ENCODE measurements around the gene PRKACG.
"Not testable (repeated sequence)": the region's sequence is repeated elsewhere in the genome, so short reads cannot be mapped to it uniquely, and the experiment has no call there.

Gene PRKACG

DNA sequence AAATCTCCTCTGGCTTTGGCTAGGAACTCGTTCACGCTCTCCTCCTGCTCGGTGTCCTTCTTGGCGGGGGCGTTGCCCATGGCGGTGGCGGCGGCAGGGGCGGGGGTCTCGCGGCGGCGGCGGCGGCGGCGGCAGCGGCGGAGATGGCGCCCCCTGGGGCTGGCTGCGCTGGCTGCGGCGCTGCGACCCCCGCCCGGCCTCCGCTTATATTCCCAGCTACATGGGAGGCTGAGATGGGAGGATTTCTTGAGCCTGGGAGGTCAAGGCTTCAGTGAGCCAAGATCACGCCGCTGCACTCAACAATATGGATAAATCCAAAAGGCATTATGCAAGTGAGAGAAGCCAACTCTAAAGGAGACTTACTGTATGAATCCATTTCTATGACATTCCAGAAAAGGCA, at the start of gene PRKACG:
TSS of gene PRKACG (minus strand) at position 101 of the 400 bp plus-strand sequence. CDS start at position 80, 21 bp downstream.
- DNase-seq (ENCODE audit: low read depth), result no peak

DNA sequence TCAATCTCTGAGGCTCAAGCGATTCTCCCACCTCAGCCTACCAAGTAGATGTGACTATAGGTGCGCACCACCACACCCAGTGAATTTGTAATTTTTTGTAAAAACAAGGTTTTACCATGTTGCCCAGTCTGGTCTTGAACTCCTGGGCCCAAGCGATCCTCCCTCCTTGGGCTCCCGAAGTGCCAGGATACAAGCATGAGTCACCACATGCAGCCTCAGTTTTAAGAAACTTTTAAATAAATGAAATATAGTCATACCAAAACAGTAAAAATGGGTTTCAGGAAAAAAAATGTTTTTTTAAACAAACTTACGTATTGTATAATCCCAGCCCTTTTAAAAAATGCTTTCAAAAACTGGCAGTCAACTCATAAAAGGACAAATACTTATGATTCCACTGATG, 48.3 kb upstream of the PRKACG start:
- DNase-seq (ENCODE audit: low read depth), result no peak

DNA sequence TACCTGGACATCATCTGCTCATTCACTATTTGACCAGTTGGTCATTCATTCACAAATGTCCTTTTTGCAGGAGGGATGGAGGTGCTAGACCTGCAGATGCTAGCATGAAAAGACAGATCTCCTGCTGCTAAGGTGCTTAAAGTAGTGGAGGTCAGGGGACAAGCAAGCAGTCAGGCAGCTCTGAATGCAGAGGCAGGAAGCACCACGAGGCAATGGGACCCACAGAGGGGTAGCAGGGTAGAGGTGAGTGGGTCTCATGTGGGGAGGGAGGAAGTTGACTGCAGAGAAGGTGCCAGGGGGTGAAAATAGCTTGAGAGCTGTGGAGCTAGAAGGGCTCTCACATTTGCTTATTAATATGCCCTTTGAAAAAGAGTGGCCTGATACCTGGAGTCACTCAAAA, 46.9 kb upstream of the PRKACG start:
- no peak for DNase-seq (ENCODE audit: low read depth)

DNA sequence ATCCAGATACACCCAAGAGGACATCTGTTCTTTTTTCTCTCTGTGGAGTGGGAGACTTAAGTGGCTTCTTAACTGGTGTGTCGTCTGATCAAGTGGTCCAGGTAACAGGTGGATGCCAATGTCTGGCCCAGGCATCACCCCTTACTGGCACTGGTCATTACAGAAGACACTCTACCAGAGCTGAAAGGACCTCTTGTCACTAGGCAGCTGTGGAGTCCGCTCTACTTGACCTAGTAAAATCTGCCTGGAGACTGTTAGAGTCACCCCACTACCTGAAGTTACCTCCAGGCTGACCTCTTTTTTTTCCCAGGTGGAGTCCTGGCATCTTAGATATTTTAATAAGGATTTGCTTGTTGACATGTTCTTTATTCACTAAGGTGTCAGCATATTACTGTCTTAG, 44.2 kb upstream of the PRKACG start:
- no peak for DNase-seq (ENCODE audit: low read depth)

DNA sequence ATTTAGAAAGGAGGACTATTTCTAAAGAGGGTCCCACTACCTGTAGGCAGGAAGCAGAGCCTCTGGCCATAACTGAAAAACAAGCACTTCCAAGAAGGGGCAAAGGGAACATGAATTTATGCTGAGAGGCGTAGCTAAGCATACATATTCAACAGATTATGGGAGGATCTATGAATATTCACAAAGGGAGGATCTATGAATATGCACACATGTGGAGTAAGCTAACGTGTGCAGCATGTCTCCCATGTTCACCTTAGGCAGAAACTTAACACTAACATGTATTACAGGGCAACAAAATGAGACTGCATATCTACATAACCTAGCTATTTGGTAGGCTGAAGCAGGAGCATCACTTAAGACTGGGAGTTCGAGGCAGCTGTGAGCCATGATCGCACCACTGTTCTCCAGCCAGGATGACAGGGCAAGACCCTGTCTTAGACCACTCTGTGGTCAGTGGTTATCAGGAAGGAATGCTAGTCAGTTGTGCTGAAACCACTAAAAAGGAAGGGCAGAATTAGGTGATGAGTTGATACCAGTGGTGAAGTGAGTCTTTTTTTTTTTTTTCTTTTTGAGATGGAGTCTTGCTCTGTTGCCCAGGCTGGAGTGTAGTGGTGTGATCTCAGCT, 42.4 kb upstream of the PRKACG start:
- no peak for DNase-seq (ENCODE audit: low read depth)

DNA sequence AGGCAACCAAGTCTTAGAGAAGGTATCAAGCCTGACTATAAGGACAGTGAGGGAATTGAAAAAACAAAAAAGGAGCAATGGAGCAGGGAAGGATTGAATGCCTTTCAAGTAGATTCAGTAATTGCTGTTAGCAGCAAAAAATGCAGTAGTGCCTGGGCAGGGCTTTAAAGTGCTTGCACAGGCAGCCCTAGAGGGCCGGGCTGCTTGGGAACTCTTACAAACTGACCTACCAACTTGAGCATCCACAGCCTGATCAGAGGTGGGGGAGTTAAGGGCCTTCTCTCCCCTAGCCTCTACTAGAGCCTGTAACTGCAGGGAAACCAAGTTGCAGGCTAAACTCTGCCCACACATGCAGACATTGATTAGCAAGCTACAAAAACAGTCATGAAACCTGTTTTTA, 41.1 kb upstream of the PRKACG start:
- no peak for DNase-seq (ENCODE audit: low read depth)

DNA sequence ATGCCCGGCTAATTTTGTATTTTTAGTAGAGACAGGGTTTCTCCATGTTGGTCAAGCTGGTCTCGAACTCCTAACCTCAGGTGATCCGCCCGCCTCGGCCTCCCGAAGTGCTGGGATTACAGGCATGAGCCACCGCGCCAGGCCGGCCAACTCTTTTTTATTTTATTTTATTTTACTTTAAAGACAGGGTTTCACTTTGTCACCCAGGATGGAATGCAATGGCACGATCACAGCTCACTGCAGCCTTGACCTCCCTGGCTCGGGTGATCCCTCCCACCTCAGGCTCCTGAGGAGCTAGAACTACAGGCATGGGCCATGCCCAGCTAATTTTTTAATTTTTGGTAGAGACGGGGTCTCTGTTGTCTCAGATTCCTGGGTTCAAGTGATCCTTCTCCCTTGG, 37.0 kb upstream of the PRKACG start:
- DNase-seq (ENCODE audit: low read depth), result not testable (repeated sequence)

DNA sequence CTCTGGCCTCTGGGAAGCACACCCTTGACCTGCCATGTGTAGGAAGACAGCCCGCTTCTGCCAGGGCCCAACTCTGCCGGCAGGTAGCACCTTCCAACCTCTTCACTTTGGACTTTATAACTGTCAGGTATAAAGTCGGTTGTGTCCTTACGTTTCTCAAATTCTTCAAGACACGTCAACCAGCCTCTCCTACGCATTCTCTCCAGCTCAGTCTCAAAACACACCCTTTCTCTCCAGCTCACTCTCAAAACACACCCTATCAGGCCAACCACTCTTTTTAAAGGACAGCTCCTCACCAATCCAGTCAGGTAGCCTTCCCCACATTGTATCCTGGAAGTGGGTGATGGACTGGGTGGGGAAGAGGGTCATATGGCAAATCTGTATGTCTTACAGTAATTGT, 35.2 kb upstream of the PRKACG start:
- DNase-seq (ENCODE audit: low read depth), result no peak

DNA sequence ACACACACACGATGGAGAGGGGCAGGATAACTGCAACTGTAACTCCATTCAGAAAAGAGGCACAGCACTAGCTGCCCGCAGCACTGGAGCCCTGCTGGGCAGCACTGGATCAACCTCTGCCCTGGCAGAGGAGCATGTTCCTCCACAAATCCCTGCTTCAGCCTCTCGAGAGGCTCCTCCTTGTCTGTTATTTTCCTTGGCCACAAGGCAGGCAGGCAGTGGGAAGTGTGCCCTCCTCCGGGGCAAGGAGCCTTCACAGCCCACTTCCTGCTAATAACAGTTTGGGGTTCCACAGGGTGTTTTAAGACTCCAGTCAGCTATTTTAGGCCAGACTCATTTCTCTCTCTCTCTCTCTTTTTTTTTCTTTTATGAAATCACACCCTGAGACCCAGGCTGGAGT, 33.5 kb upstream of the PRKACG start:
- no peak for DNase-seq (ENCODE audit: low read depth)

DNA sequence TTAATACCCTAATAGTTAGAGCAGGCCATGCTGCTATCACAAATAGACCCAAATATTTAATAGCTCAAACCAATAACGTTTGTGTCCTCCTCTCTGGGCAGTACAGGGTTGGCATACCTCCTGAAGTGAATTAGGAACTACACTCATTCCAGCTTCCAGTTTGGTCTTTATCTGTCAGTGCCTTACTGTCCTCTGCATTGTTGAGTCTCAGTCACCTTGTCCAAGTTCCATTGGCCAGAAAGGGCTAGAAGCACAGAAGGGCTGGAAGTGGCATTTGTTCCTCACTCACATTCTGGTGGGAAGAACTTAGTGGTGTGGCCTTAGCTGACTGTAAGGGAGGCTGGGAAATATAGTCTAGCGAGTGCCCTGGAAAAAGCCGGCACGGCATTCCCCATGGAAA, 32.8 kb upstream of the PRKACG start:
- no peak for DNase-seq (ENCODE audit: low read depth)

DNA sequence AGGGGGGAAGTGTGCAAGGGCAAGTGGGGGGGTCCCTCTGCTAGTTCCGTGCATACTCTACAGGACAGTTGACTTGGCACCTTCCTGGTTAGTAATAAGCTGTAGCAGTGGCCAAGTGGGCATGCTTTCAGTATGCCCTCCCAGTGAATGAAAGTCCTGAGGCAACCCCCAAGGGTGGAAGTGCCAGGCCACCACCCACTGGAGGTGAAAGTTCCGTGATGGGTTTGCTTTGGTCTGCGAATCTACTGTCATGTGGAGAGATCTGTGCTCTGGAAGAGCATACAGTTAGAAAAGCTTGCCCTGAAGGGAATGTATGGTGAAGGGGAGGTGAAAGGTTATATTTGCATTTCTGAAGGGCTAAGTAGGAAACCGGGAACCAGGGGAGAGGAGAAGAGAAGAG, 31.9 kb upstream of the PRKACG start:
- DNase-seq (ENCODE audit: low read depth), result no peak

DNA sequence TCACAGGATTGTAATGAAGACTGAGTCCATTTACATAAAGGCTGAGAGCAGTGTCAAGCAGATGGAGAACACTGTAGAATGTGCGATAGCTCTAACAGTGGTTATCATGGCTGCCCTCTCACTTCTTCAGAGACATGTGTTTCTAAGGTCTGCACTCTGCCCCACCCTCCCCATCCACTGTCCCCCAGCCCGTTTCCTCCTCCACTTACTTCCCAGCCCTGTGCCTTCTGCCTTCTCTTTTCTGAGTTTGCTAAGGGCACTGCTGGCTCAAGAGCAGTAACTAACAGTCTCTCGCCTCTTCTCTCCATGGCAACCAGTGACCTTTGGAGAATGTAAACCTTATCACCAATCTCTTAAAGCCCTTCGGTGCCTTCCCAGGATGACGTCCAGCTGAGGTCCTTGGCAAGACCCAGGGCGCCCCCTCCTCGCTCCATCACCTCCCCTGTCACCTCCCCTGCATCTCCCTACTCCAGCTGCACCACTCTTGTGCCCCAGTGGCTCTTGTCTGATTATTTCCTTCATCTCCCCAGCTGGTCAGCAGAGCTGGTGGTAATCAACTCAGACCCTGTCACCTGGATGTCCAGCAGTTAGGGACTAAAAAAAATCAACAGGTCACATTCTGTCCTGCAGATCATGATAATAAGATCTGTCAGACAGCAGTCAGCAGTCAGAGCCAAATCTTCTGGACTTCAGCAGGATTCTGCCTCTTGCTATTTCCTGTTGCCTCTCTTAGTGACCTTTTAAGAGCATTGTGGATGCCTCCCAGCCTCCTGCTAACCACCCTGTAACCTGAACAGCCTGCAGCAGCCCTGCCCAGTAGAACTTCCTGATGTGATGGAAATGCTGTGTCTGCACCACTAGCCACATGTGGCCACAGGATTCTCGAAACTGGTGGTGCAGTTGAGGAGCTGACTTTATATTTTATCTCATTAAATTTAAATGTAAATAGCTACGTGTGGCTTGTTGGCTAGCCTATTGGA, 30.6 kb upstream of the PRKACG start:
- DNase-seq (ENCODE audit: low read depth), result no peak

DNA sequence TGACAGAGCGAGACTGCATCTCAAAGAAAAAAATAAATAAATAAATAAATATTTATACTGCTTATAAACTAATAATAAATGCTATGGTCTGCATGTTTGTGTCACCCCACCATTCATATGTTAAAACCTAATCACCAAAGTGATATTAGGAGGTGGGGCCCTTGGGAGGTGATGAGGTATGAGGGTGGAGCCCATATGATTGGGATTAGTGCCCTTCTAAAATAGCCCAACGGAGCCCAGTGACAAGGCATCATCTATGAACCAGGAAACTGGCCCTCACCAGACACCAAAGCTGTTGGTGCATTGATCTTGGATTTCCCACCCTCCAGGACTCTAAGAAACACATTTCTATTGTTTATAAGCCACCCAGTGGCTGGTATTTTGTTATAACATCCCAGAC, 26.7 kb upstream of the PRKACG start:
- DNase-seq (ENCODE audit: low read depth), result no peak

DNA sequence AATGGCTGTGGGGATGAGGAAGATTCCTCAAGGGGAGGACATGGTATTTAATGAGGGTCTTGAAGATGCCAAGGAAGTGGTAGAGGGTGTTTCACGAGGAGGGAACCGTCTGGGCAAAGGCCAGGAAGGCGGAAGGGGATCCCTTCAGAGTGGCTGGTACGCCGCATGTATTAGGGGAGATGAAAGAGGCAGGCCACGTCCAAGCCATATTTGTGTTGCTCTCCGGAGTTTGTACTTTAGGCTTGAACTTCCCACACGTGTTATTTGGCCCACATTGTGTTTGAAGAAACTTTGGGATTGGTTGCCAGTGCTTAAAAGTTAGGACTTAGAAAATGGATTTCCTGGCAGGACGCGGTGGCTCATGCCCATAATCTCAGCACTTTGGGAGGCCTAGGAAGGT, 22.9 kb upstream of the PRKACG start:
- no peak for DNase-seq (ENCODE audit: low read depth)

DNA sequence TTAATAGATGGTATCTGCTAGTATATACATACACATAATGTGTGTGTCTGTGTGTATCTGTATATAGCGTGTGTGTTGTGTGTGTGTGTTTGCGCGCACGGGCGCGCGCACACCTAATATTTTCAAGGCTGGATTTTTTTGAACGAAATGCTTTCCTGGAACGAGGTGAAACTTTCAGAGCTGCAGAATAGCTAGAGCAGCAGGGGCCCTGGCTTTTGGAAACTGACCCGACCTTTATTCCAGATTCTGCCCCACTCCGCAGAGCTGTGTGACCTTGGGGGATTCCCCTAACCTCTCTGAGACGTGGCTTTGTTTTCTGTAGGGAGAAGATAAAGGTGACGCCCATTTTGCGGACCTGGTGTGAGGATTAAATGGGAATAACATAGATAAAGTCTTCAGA, 22.4 kb upstream of the PRKACG start:
- DNase-seq (ENCODE audit: low read depth), result no peak

DNA sequence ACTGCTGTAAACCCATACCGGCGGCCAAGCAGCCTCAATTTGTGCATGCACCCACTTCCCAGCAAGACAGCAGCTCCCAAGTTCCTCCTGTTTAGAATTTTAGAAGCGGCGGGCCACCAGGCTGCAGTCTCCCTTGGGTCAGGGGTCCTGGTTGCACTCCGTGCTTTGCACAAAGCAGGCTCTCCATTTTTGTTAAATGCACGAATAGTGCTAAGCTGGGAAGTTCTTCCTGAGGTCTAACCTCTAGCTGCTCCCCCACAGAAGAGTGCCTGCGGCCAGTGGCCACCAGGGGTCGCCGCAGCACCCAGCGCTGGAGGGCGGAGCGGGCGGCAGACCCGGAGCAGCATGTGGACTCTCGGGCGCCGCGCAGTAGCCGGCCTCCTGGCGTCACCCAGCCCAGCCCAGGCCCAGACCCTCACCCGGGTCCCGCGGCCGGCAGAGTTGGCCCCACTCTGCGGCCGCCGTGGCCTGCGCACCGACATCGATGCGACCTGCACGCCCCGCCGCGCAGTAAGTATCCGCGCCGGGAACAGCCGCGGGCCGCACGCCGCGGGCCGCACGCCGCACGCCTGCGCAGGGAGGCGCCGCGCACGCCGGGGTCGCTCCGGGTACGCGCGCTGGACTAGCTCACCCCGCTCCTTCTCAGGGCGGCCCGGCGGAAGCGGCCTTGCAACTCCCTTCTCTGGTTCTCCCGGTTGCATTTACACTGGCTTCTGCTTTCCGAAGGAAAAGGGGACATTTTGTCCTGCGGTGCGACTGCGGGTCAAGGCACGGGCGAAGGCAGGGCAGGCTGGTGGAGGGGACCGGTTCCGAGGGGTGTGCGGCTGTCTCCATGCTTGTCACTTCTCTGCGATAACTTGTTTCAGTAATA, 21.8 kb upstream of the PRKACG start, which contains the start of gene FXN:
TSS of gene FXN (plus strand) at position 315 of the 871 bp plus-strand sequence. CDS start at position 346, 31 bp downstream.
- DNase-seq (ENCODE audit: low read depth), result peak; percentile 72

DNA sequence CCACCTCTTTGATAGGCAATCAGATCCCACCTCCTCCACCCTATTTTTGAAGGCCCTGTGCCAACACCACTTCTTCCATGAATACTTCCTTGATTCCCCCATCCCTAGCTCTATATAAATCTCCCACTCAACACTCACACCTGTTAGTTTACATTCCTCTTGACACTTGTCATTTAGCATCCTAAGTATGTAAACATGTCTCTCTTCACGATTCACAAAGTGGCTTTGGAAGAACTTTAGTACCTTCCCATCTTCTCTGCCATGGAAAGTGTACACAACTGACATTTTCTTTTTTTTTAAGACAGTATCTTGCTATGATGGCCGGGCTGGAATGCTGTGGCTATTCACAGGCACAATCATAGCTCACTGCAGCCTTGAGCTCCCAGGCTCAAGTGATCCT, 20.2 kb upstream of the PRKACG start:
- DNase-seq (ENCODE audit: low read depth), result no peak

DNA sequence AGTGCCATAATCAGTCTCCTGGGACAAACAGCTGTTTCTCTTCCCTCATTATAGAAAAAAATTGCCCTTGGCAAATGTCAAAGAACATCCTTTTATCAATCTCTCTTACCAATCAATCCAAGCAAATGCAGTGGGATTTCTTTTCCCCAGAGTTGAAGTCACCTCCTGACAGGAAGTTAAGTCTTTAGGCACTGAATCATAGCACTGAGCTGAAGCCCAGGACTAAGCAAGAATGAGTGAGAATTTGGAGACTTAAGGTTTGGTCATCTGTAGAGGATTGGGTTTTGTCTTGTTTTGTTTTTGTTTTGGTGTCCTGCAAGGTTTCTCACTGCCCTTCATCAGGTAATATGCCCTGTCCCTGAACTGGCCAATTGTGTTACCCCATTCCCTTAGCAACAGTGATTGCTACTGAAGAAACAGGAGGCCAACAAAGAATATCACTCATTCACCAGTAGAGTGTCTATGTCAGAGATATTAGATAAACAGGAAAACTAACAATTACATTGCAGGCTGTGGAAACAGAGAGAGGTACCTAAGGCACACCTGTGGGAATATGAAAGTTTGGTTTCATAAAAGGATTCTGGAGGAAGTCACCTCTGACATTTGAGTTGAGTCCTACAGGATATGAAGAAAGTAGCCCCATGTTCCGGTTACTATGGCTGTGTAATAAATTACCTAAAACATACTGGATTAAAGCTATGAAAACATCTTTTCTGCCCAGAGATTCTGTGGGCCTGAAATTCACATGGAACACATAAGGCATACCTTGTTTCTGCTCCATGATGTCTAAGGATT, 17.1 kb upstream of the PRKACG start:
- DNase-seq (ENCODE audit: low read depth), result no peak

DNA sequence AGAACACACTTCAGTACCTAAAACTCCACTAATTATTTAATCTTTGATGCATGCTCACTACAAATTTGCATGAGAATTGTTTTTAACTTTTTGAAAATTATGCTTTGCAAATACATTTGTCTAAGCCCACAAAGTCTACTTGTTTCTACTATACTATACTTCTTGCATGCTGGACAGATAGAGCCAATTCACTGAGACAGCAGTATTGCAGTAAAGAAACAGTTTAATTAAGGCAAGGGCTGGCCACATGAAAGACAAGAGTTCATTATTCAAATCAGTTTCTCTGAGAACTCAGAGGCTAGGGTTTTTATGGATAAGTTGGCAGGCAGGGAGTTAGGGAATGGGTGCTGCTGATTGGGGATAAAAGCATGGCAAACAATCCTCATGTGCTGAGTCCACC, 15.6 kb upstream of the PRKACG start:
- no peak for DNase-seq (ENCODE audit: low read depth)

DNA sequence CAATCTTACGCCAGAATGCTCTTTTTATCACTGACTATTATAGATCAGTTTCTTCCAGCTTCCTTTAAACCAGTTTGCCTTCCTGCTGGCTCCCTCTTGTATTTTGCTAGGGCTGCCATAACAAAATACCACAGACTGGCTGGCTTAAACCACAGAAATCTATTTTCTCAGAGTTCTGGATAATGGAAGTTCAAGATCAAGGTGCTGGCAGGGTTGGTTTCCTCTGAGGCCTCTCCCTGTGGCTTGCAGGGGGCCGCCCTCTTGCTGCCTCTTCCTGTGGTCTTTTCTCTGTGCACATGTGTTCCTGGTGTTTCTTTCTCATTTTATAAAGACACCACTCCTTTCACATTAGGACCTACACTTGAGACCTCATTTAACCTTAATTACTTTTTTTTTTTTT, 14.8 kb upstream of the PRKACG start:
- no peak for DNase-seq (ENCODE audit: low read depth)

DNA sequence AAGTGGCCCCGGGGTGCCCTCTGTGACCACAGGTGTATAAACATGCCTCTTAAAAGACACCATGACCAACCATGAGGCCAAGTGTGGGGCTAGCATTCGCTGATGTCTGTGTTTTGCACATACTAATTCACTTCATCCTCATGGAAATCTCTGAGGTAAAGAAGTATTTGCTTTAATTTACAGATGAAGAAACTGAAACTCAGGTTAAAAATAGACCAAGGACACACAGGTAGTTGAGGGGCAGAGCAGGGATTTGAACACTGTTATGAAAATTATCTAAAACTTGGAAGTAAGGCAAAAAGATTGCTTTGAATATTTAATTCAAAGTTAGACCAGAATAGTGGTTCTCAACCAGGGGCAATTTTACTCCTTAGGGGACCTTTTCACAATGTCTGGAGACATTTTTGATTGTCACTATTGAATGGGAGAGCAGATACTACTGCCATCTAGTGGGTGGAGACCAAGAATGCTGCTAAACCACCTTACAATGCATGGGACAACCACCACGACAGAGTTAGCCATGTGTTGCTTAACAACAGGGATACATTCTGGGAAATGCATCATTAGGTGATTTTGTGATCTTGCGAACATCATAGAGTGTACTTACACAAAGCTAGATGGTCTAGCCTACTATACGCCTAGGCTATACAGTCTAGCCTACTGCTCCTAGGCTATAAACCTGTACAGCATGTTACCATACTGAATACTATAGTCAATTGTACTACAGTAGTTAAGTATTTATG, 13.6 kb upstream of the PRKACG start:
- DNase-seq (ENCODE audit: low read depth), result no peak

Data from stimulated activated CD8-positive, alpha-beta memory T cell treated with anti-CD3 and anti-CD28 coated beads, Interleukin-7, amount 100 ng/mL, for 24 hours (primary cell).